GM12892 (cell line): ENCODE data around the gene RAET1G.

Experiments used
- POLR2A ChIP-seq: IDR thresholded peaks from 2 replicates; pipeline ENCODE4 v1.6.1; 2011; ENCODE audit warnings: low read depth, low read length, control low read depth
- POLR2AphosphoS5 ChIP-seq: IDR thresholded peaks from 2 replicates; pipeline ENCODE4 v1.6.1; 2011; ENCODE audit warnings: low read depth, low read length, control low read depth
- TAF1 ChIP-seq: IDR thresholded peaks from 2 replicates; pipeline ENCODE4 v1.6.1; 2011; ENCODE audit warnings: low read depth, mild to moderate bottlenecking, control low read depth, low read length, borderline replicate concordance

GRCh38 chr6:149933461-149933860 is 10.5 kb upstream of the RAET1G start:
- TF ChIP-seq POLR2A (no peak), POLR2AphosphoS5 (no peak), TAF1 (no peak)
